Renal pelvis (tissue), 4 donors: ENCODE data around the gene SNRPA. TPM values are rescaled to one million over a fixed set of nuclear protein-coding genes. Genes with fewer than 3 reads are reported as not detected.
A peak's percentile ranks its signal among the peaks of the same experiment; 100 is the strongest.
"Not testable (repeated sequence)": the region's sequence is repeated elsewhere in the genome, so short reads cannot be mapped to it uniquely, and the experiment has no call there.

Experiments used
- DNase-seq: peaks from one replicate; pipeline ENCODE4 v3.0.0-alpha.2; 2013
- polyA plus RNA-seq, 3 donors: library from polyadenylated mRNA; unstranded; fragments of 120-200 nt; gene quantifications; one replicate each; pipeline ENCODE4 v1.2.1, GENCODE V29; 2013; ENCODE audit not compliant: insufficient read length in 3 of 3

SNRPA gene
- polyA plus RNA-seq, 3 donors: 112 to 138 (median 130) TPM

DNA sequence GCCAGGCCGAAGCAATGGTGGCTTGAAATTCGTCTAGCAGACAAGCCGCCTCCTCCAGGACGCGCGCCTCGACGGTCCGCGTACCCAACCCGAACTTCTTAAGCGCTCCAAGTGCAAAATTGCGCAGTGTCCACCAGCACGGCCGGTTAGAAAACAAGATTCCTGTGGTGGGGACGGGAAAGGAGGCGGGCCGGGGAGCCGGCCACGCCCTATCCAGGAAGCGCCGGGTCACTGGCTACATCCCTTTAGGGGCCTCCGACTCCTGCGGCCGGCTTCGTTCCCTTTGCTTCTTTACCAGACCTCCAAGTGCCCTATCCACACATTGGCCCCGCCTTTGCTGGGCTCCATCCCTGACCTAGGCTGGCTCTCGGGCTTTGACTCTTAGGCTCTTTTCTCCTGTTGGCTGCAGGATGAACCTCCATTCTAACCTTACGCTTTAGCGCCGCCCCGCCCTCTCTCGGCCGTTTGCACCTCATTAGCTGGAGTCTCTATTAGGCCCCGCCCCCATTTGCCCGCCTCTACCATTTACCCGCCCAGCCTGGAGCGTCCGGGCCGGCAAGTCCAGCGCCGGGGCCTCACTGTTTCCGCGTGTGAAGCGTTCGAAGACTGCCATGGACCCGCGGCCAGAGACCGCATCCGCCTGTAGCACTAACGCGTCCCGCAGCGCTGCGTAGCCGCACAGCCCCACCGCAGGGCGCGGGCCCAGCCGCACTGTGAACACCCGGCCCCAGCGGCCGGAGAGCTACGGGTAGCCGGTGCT, 59.8 kb downstream of the SNRPA start:
- DNase-seq: peak; percentile 65

DNA sequence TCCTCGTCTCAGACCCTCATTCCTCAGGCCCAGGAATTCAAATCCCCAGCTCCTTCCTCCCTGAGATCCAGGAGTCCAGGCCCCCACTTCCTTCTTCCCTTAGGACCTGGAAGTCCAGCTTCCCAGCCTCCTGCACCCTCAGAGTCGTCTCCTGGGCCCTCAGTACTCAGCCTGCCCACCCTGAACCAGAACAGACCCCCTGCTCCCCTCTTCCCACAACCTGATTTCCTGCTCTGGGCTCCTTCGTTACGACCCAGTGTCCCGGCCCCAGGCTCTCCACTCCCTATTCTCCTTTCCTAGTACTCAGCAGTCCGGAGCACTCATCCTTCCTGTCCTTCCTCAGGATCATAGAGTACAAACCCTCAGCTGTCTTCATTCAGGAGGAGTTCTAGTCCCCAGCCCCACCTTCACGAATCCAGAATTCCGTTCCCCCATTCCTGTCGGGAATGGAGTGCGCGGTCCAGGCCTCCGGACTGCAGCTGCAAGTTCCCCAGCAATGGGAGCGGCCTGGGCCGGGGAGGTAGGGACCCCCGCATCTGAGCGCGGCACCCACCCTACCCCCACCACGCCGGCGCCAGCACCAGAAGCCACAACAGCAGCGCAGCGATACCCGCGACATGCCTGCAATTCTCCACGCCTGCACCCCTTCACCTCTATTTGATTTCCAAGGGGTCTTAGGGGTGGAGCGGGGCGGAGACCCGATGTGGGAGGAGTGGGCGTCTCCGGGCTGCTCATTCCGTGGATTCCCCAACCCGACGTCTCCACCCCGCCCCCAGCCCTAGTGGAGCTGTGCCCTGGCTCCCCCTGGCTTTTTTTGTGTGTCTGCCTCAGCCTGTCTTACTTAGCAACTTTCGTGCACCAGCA, 60.7 kb downstream of the SNRPA start:
- DNase-seq: no peak

- DNase-seq: not testable (repeated sequence)
Observed at GRCh38 chr19:40812571-40812970, 61.6 kb downstream of the SNRPA start.

DNA sequence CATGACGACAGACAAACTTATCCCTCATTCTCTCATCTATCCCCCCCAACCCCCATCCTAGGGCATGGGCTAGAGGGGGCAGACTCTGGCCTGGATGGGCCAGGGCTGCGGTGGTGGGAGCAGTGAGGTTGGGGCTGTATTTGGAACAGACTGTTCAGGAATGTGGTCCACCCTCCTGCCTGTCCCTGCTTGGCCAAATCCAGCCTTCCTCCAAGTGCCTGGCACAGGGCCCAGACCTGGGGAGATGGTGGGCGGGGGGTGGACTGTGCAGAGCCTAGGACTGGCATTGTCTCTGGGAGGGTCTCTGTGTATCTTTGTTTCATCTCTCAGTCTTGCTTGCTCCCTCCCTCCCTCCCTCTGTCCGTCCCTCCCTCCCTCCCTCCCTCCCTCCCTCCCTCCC, 62.2 kb downstream of the SNRPA start:
- no peak for DNase-seq

Other genes starting within 250 kb of the SNRPA start
- gene SHKBP1, start 174.3 kb upstream of the SNRPA start, polyA plus RNA-seq: 10 to 100 TPM; 47.9 to 60.1 (median 57.9) TPM
- 100 to 1,000 TPM; 225 to 341 (median 273) TPM for gene LTBP4, start 149.8 kb upstream of the SNRPA start, polyA plus RNA-seq
- gene NUMBL, start 60.6 kb upstream of the SNRPA start, polyA plus RNA-seq: 10 to 100 TPM; 15.0 to 16.5 (median 16.4) TPM
- 10 to 100 TPM; 39.0 to 52.7 (median 49.0) TPM for gene COQ8B, start 34.3 kb upstream of the SNRPA start, polyA plus RNA-seq
- 10 to 100 TPM; 14.8 to 16.9 (median 16.8) TPM for gene ITPKC, start 34.1 kb upstream of the SNRPA start, polyA plus RNA-seq
- 10 to 100 TPM; 16.9 to 19.7 (median 18.8) TPM for gene ACTMAP, start 726 bp upstream of the SNRPA start, polyA plus RNA-seq
- 1 to 10 TPM in 2 of 3 donors, under 1 TPM in 1; 0.30 to 5.0 (median 2.5) TPM for gene MIA, start 24.3 kb downstream of the SNRPA start, polyA plus RNA-seq
- gene RAB4B, start 27.0 kb downstream of the SNRPA start, polyA plus RNA-seq: 10 to 100 TPM in 2 of 3 donors, 1 to 10 TPM in 1; 9.8 to 11.1 (median 10.6) TPM
- gene EGLN2, start 48.0 kb downstream of the SNRPA start, polyA plus RNA-seq: 10 to 100 TPM; 72.6 to 85.6 (median 84.7) TPM
- gene CYP2A6, start 99.2 kb downstream of the SNRPA start, polyA plus RNA-seq: under 1 TPM in 2 of 3 donors, not detected in 1; 0.14 to 0.57 TPM
- under 1 TPM; 0.09 to 0.29 (median 0.27) TPM for gene CYP2A7, start 131.0 kb downstream of the SNRPA start, polyA plus RNA-seq
- 1 to 10 TPM; 2.0 to 3.3 (median 3.0) TPM for gene CYP2B6, start 240.1 kb downstream of the SNRPA start, polyA plus RNA-seq